GM12872 (cell line): ENCODE results near the gene GPNMB.

Experiments
- TF ChIP-seq, protein P1 (sequence below): IDR thresholded peaks from 3 replicates; pipeline ENCODE4 v1.5.1; 2011; ENCODE audit warnings: low read depth, mild to moderate bottlenecking, low read length, moderate library complexity; ENCODE audit not compliant: insufficient read depth

GPNMB gene

DNA sequence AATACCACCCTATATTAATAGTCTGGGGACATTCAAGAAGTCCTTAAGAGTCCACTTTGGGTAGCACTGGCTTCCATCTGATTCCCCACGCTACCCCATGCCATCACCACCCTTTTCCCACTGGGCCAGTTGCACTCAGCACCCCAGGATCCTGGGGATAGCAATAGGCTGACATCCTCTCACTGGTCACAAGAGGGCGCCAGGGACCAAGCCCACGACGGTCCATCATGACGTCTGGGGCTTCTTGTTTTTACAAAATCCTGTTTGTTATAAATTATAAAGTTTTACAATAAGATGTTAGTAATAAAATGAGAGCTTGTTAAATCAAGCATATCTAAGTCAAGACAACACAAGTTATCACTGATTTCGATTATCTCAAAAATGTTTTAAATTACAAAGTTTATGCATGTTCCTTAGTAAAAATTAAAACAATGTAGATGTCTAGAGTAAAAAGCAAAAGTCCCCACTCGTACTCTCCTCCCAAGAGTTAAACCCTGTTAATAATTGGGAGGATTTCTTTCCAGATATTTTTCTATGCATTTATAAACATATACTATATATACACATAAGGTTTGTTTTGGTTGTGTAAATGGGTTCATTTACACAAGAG lies 15.4 kb downstream of the GPNMB start:
- TF ChIP-seq, protein P1, sequence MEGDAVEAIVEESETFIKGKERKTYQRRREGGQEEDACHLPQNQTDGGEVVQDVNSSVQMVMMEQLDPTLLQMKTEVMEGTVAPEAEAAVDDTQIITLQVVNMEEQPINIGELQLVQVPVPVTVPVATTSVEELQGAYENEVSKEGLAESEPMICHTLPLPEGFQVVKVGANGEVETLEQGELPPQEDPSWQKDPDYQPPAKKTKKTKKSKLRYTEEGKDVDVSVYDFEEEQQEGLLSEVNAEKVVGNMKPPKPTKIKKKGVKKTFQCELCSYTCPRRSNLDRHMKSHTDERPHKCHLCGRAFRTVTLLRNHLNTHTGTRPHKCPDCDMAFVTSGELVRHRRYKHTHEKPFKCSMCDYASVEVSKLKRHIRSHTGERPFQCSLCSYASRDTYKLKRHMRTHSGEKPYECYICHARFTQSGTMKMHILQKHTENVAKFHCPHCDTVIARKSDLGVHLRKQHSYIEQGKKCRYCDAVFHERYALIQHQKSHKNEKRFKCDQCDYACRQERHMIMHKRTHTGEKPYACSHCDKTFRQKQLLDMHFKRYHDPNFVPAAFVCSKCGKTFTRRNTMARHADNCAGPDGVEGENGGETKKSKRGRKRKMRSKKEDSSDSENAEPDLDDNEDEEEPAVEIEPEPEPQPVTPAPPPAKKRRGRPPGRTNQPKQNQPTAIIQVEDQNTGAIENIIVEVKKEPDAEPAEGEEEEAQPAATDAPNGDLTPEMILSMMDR, result peak; percentile 86

GRCh38 chr7:23264916-23265458 lies 18.4 kb downstream of the GPNMB start:
- TF ChIP-seq, protein P1, result no peak

DNA sequence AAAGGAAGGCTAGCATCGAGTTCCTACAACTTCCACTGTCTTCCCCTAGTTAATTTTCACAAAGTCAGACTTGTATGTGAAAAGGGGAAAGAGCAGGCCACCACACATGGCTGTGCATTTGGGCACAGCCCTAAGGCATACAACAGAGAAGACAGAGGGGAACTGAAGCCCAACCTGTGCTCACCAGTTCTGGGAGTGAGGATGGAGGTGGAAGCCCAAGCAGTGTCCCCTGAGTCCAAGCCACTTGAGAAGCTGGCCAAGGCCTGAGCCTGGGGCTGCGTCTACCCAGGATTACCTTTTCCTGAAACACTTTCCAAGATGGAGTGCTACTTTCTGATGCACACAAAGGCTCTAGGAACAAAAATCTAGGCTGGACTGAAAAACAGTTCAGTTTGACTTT lies 20.3 kb downstream of the GPNMB start:
- TF ChIP-seq, protein P1, result no peak

- TF ChIP-seq, protein P1, result no peak
These were observed 20.8 kb downstream of the GPNMB start for GRCh38 chr7:23267357-23267756.

DNA sequence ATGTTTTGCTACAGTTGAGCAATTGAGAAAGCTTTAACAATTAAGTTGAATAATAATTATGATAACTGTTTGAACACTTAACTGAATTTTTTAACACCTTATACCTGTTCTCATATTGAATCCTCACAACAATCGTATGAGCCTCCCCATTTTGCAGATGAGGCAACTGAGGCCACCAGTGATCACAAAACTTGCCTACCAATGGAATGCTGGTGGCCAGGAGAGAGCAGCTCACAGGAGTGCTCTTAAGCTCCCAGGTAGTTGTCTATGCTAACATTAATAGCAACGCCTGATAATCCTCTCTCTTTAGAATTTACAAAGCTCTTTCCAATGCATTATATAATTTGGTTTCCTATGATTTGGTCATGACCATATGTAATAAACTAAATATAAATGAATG lies 21.6 kb downstream of the GPNMB start:
- TF ChIP-seq, protein P1, result no peak

- TF ChIP-seq, protein P1, result no peak
These were observed 22.2 kb downstream of the GPNMB start for GRCh38 chr7:23268746-23269145.

DNA sequence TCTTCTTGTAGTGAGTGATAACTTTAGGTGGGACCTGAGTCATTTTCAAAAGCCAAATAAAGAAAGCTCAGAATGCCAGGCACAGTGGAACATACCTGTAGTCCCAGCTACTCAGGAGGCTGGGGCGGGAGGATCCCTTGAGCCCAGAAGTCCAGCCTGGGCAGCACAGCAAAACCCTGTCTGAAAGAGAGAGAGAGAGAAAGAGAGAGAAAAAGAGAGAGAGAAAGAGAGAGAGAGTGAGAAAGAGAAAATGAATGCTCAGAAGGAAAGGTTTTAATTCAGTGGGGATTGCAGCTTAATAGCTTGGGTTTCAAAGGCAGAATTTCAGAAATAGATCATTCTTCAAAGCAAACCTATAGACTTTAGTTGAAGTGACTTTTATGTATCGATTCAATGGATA lies 25.7 kb downstream of the GPNMB start:
- TF ChIP-seq, protein P1, result no peak

DNA sequence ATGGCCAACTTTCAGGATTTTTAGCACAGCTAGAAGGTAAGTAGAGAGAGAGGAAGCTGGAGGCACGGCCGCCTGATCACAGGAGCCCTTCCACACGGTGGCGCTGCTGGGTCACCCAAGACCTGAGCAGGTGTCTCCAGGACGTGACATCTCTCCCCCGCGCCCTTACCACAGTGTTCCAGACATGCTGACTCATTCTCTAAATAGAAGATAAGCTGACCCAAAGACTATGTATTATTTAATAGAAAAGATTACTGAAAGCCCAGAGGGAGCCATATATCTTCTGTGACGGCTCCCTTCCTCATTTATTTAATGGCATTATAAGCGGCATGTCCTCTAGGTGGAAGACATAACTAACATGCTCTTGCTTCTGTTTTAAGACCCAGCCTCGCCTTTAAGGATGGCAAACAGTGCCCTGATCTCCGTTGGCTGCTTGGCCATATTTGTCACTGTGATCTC lies 26.6 kb downstream of the GPNMB start:
- TF ChIP-seq, protein P1, result peak; percentile 92
